Stimulated activated CD4-positive, alpha-beta T cell treated with anti-CD3 and anti-CD28 coated beads, Interleukin-2, amount 100 ng/mL, for 24 hours (primary cell): ENCODE results near the gene FCHSD2.
"Not testable (repeated sequence)": the region's sequence is repeated elsewhere in the genome, so short reads cannot be mapped to it uniquely, and the experiment has no call there.

Source experiments
- DNase-seq, 2 donors: peaks; one replicate each; pipeline ENCODE4 v3.0.0-alpha.2; 2020

FCHSD2 gene

GRCh38 chr11:72829178-72829577, 312.9 kb downstream of the FCHSD2 start:
- no peak for DNase-seq

DNA sequence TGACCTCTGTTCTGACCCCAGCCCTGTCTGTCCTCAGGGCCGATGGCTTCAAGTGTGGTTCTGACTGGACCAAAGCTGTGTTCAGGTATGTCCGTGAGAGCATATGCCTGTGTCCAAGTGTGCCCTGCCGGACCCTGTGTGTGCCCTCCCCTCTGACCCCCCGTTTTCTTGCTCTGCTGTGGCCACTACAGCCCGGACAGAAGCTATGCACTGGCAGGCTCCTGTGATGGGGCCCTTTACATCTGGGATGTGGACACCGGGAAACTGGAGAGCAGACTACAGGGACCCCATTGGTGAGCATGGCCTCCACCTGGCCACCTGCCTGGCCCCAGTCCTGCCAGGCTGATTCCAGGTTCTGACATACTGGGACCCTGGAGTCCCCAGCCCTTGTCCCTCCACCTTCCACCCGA, 313.4 kb downstream of the FCHSD2 start:
- no peak for DNase-seq

DNA sequence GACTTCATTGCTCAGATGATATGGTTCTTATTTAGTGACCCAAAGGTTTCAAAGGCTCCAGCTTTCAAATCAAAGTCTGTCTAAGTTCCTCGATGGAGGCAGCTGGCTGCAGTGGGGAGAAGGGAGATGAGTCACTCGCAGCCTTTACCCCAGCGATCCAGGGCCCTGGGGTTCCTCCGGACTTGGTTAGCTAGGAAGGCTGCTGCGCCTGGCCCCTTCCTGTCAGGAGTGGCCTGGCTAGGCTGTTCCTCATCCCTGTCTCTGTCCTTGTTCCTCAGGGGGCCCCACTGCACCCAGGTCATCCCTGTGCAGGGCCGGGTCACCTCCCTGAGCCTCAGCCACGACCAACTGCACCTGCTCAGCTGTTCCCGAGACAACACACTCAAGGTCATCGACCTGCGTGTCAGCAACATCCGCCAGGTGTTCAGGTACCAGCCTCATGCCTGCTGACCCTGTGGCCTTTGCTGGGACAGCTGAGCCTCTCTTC, 314.0 kb downstream of the FCHSD2 start:
- no peak for DNase-seq

GRCh38 chr11:72827656-72828055, 314.5 kb downstream of the FCHSD2 start:
- DNase-seq: not testable (repeated sequence)

- no peak for DNase-seq
Observed at GRCh38 chr11:72826942-72827480, 315.1 kb downstream of the FCHSD2 start.

DNA sequence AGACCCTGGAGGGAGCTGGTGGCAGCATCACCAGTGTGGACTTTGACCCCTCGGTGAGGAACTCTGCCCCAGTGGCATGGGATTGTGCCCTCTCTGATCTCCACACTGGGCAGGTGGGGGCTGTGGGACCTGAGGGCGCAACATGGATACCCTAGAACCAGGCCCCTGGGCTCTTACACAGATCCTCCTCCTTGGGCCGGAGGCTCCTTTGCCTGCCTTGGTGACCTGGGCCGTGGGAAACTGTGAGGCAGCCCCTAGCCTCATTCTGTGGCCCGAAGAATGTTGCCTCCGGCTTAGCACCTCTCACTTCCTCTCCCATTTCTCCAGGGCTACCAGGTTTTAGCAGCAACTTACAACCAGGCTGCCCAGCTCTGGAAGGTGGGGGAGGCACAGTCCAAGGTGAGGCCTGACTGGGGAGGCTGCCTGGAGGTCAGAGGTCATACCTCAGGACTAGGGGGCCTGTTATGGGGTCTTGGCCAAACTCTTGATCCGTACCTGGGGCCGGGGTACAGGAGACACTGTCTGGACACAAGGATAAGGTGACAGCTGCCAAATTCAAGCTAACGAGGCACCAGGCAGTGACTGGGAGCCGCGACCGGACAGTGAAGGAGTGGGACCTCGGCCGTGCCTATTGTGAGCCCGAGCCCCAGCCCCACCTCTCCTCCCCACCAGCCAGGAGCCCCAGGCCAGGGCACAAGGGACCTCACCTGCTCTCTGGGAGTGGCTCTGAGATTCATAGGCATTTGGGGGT, 315.8 kb downstream of the FCHSD2 start:
- no peak for DNase-seq

GRCh38 chr11:72825661-72826060, 316.5 kb downstream of the FCHSD2 start:
- DNase-seq: no peak

- DNase-seq: no peak
Observed at GRCh38 chr11:72824811-72825505, 317.2 kb downstream of the FCHSD2 start.

- DNase-seq: no peak
Observed at GRCh38 chr11:72824020-72824419, 318.1 kb downstream of the FCHSD2 start.

GRCh38 chr11:72823105-72823804, 318.9 kb downstream of the FCHSD2 start:
- DNase-seq: no peak

DNA sequence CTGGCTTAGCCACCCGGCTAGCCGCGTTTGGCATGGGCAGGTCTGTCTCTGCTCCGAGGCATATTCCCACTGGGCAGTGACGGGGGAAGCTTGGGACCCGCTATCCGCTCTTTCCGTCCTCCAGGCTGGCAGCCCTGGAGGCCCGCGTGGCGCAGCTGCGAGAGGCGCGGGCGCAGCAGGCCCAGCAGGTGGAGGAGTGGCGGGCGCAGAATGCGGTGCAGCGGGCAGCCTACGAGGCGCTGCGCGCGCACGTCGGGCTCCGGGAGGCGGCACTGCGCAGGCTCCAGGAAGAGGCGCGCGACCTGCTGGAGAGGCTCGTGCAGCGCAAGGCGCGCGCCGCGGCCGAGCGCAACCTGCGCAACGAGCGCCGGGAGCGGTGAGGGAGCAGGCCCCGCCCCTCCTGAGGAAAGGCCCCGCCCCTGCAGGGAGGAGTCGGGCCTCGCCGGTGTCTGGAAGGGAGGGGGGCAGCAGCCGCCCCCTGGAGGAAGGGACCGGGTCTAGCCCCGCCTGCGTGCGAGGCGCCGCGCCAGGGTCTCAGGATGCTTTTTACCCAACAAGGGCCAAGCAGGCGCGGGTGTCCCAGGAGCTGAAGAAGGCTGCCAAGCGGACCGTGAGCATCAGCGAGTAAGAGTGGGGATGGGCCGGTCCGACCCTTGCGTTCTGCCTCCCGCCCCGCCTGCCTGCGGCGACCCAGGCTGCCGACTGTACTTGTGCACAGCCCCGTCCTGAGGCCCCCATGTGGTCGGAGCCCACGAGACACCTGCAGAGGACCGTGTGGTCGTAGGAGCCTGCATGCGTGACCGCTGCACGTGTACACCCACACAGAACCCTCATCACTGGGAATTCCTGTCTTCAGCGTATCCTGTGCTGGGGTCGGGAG, 320.0 kb downstream of the FCHSD2 start:
- peak; percentile 83 to 90 for DNase-seq

DNA sequence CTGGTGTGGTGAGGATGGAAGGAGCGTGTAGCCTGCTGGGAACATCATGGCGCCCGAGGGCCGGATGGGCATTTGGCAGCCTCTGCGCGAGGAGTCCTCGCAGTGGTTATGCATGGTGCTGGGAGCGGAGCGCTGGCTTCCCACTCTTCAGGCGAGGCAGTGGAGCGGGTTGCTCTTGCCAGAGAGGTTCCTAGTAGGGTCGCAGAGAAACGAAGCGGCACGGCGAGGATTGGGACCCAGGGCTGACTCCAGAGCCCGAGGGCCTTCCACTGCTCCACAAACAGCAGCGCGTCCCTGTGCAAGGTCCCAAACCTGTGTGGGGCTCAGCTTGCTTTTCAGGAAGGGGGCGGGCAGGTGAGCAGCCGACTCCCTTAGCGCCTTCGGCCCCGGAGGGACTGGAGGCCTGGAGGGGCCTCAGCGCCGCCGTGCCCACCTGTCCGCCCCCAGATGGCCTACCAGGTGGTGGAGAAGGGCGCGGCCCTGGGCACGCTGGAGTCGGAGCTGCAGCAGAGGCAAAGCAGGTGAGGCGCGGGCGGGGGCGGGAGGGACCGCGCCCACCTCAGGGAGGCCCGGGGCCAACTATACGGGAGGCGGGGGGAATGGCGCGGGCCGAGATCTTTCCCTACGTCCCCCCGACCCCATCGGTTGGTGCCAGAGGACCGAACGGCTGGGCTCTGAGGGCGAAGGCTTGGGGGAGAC, 320.7 kb downstream of the FCHSD2 start:
- no peak for DNase-seq

DNA sequence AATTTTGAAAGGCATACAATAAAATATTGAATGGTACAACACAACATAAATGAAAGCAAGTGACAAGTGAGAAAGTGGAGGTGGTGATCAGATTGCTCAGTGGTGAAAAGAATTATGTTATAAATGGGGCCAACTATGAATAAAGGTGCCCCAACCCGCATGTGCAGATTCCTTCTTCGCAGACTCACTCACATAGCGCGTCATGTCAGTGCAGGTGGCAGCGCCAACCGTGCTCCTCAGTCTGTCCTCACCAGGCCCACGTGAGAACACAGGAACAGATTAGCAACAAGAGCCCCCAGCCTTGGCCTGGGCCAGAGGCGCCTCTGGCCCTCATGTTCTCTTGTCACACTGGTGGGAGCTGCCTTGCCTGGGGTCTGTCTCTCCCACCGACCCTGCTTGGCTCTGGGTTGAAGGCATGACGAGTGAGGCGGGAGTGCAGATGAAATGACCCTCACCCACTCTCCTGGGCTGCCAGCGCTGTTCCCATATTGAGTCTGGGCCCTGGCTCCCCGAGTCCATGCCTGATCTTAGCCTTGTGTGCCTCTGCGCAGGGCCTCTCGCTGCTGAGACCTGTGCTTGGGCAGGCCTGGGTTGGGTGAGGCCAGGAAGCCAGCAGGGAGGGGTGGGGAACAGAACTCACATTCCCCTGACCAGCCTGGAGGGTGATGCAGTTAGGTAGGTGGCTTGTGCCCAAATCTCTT, 321.5 kb downstream of the FCHSD2 start:
- DNase-seq: no peak

DNA sequence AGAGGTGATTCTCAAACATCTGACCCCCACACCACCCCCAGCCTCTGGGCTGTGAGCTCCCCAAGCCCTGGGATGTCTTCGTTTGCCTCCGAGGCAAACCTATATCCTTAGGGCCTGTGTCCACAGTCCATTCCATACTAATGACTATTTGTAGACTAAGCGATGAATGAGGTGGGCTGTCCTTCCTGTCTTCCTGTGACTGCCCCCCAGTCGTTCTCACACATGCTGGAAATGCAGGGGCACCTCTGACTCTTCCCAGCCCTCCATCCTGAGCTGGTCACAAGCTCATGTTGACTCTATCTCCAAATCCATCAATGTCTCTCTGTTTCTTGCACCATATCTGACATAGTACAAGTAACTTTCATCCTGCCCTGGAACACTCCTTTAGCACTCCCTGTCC, 323.1 kb downstream of the FCHSD2 start:
- DNase-seq: no peak

GRCh38 chr11:72817966-72818365, 324.2 kb downstream of the FCHSD2 start:
- DNase-seq: no peak

DNA sequence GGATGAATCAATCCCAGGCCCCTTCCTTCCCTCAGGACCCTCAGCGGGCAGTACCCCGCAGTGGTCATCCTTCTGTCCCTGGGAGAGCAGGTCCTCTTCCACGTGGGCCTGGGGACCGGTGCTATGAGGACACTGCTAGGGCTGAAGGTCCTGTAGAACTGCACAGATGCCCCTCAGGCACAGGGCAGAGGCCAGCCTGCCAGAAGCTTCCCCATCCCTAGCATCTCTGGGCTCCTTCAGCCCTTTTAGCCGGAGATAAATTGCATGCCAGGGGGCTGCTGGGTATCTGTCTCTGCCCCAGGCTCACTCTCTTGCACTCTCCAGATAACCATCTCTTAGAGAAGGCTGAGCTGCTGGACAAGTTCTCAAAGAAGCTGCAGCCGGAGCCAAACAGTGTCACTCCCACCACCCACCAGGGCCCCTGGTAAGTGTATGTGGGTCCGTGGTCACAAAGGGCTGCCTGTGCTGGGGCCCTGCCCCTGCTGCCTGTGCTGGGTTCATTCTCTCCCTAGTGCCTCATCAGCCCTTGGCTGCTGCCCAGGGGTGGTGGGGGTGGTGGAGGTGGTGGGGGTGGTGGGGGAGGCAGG, 325.6 kb downstream of the FCHSD2 start:
- DNase-seq: no peak

DNA sequence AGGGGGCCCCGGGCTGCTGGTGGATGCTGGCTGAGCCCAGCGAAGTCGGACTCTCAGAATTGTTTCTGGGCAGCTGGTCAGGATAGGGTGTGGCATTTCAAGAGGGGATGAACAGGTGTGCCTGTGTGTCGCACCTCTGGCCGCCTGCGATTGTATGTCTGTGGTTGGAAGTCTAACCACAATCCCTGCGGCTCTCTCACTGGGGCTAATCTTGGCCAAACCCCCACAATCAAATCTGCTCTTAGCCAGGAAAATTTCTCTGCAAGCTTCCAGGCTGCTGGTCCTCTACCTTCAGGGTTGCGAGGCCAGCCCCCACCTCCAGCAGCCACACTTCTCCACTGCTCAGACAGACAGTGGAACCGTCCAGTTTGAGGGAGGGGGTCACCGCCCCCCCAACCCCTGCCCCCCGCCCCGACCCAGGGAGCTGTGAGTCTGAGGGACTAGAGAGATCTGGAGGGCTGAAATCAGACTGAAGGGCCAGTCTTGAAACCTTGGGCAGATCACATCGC, 327.0 kb downstream of the FCHSD2 start:
- DNase-seq: no peak

DNA sequence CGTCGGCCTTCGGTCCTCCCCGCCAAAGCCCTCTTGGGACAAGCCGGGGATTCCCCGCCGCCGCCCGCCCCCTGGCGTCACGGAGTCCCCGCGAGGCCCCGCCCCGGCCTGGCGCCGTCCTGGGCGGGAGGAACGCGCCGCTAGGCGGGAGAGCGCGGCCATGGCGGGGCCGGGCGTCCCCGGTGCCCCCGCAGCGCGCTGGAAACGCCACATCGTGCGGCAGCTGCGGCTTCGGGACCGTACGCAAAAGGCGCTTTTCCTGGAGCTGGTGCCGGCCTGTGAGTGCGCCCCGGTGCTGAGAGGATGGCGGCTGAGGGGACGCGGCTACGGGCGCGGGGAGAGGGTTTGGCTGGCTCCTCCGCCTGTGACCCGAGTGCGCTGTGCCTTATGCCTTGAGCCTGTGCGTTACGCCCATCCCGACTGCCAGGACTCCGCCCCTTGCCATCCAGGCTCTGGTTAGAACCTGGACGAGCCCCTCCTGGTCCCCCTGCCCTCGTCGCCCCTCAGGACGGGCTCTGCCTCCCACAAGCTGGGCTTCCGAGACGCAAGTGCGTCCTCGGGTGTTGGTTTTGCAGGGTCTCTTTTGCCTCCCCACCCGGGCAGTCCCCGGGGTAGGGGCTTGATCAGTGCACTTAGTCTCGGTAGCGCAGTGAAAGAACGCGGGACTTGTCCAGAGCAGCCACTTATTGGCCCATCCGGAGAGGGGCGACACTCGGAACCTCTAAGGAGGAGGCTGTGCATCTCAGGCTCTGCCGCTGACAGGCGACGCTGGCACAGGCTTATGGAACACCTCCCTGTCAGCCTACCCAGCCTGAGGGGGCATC, 327.6 kb downstream of the FCHSD2 start, which contains the start of gene ATG16L2:
TSS of gene ATG16L2 (plus strand) at position 126 of the 824 bp plus-strand sequence. CDS start at position 161, 35 bp downstream.
- DNase-seq: peak; percentile 90 to 91

DNA sequence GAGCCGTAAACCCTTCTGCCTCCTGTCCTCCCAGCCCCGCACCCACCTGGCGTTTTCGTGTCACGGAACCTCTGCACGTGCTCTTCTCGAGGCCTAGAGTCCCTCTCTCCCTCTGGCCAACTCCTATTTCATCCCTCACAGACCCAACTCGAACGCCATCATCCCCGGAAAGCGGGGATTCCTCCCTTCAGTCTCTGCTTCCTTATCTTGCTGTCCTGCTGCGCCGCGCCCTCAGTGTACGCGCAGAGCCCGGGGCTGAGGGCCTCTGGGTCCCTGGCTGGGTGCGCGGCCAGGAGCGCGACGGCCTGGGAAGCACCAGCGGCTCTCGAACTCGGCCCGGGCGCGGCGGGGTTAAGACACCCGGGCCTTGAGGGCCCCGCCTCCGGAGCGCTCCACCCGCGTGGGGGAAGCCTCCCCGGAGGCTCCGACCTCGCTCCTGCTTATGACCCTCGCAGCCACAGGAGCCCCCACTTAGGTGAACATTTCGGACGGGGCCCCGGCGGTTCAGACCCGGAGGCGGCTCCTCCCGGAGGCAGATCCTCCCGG, 328.3 kb downstream of the FCHSD2 start:
- DNase-seq: peak in 1 of 2 donors; percentile 84
